ENCODE results near the gene SLC15A3.

The SLC15A3 gene

GRCh38 chr11:60944490-60945294 is 7.3 kb downstream of the SLC15A3 start:
- no peak for DNase-seq

- DNase-seq: peak; percentile 23 to 66
Observed at GRCh38 chr11:60942970-60943565, 8.9 kb downstream of the SLC15A3 start.

GRCh38 chr11:60942219-60942618 is 9.8 kb downstream of the SLC15A3 start:
- no peak for DNase-seq

- no peak for DNase-seq
Observed at GRCh38 chr11:60941371-60942119, 10.4 kb downstream of the SLC15A3 start.

GRCh38 chr11:60939855-60940254 is 12.1 kb downstream of the SLC15A3 start:
- no peak for DNase-seq

- no peak for DNase-seq
Observed at GRCh38 chr11:60939301-60939700, 12.7 kb downstream of the SLC15A3 start.

- DNase-seq: no peak
Observed at GRCh38 chr11:60938500-60938899, 13.5 kb downstream of the SLC15A3 start.

GRCh38 chr11:60937811-60938210 is 14.2 kb downstream of the SLC15A3 start:
- no peak for DNase-seq

- DNase-seq: no peak
Observed at GRCh38 chr11:60937144-60937527, 14.8 kb downstream of the SLC15A3 start.

GRCh38 chr11:60936467-60937143 is 15.4 kb downstream of the SLC15A3 start:
- DNase-seq: no peak

GRCh38 chr11:60935676-60936442 is 16.1 kb downstream of the SLC15A3 start:
- DNase-seq: no peak

GRCh38 chr11:60934790-60935605 is 17.0 kb downstream of the SLC15A3 start:
- DNase-seq: no peak

GRCh38 chr11:60934124-60934789 is 17.7 kb downstream of the SLC15A3 start:
- no peak for DNase-seq

GRCh38 chr11:60933416-60934123 is 18.4 kb downstream of the SLC15A3 start:
- DNase-seq: no peak

GRCh38 chr11:60932605-60933356 is 19.2 kb downstream of the SLC15A3 start:
- DNase-seq: no peak

- DNase-seq: no peak
Observed at GRCh38 chr11:60931917-60932316, 20.1 kb downstream of the SLC15A3 start.

GRCh38 chr11:60930394-60930793 is 21.6 kb downstream of the SLC15A3 start:
- no peak for DNase-seq

GRCh38 chr11:60929764-60930163 is 22.2 kb downstream of the SLC15A3 start:
- no peak for DNase-seq

GRCh38 chr11:60928563-60929001 is 23.4 kb downstream of the SLC15A3 start:
- DNase-seq: no peak
